HEK293 (cell line): ENCODE results near the gene CEP63.

Experiments
- CTCF ChIA-PET: fragments of 350-600 bp; formaldehyde crosslinking; extraction: SDS; loops from one replicate; lab custom pipeline; 2021; ENCODE audit warnings: antibody characterized with exemption; lab: Yijun Ruan, JAX
- POLR2A ChIA-PET: fragments of 300-600 bp; formaldehyde crosslinking; extraction: SDS; loops from one replicate; lab custom pipeline; 2020; ENCODE audit warnings: antibody characterized with exemption, inconsistent platforms; lab: Yijun Ruan, JAX
- H3K27ac ChIP-seq: fragments of 200-500 bp; sonication (Bioruptor generic); 2 replicates; pipeline ENCODE4 v1.5.1; 2014; ENCODE audit warnings: low read depth, low read length, control low read depth, inconsistent platforms; ENCODE audit errors: extremely low read depth
- H3K36me3 ChIP-seq, 2 experiments: fragments of 200-500 bp in 1 of 2; sonication (Bioruptor generic) in 1 of 2; 1 replicate in 1 of 2; 2 replicates in 1 of 2; pipeline ENCODE4 v1.5.1; 2014 to 2017; ENCODE audit warnings: inconsistent platforms in 2 of 2, low read length in 2 of 2; ENCODE audit not compliant: control insufficient read depth in 2 of 2, insufficient read depth in 1 of 2
- H3K4me1 ChIP-seq: fragments of 200-500 bp; sonication (Bioruptor generic); 2 replicates; pipeline ENCODE4 v1.5.1; 2014; ENCODE audit warnings: mild to moderate bottlenecking, low read length, inconsistent platforms; ENCODE audit not compliant: control insufficient read depth, insufficient read depth
- H3K4me3 ChIP-seq: 2 replicates; pipeline ENCODE4 v1.5.1; 2011; ENCODE audit warnings: low read depth, mild to moderate bottlenecking, control low read depth, low read length, moderate library complexity
- H3K9me3 ChIP-seq: fragments of 200-500 bp; sonication (Bioruptor generic); 2 replicates; pipeline ENCODE4 v1.5.1; 2014; ENCODE audit warnings: low read depth, low read length, inconsistent platforms; ENCODE audit not compliant: control insufficient read depth, insufficient read depth
- GLIS1 ChIP-seq: fragments of 450-650 bp; formaldehyde crosslinking; IDR thresholded peaks from 2 replicates; pipeline ENCODE4 v1.5.1; 2016; ENCODE audit warnings: missing biosample characterization, missing genetic modification characterization
- KLF9 ChIP-seq: fragments of 450-650 bp; formaldehyde crosslinking; IDR thresholded peaks from 2 replicates; pipeline ENCODE4 v1.5.1; 2016; ENCODE audit warnings: missing biosample characterization, missing genetic modification characterization, low read depth
- SCRT1 ChIP-seq: fragments of 450-650 bp; formaldehyde crosslinking; IDR thresholded peaks from 2 replicates; pipeline ENCODE4 v1.5.1; 2016; ENCODE audit warnings: missing biosample characterization, missing genetic modification characterization, borderline replicate concordance
- ZBTB1 ChIP-seq: fragments of 450-650 bp; formaldehyde crosslinking; IDR thresholded peaks from 2 replicates; pipeline ENCODE4 v1.5.1; 2016; ENCODE audit warnings: missing biosample characterization, missing genetic modification characterization
- ZIC2 ChIP-seq: fragments of 450-650 bp; formaldehyde crosslinking; IDR thresholded peaks from 2 replicates; pipeline ENCODE4 v1.5.1; 2016; ENCODE audit warnings: missing biosample characterization, missing genetic modification characterization
- ZNF121 ChIP-seq: fragments of 450-650 bp; formaldehyde crosslinking; IDR thresholded peaks from 2 replicates; pipeline ENCODE4 v1.5.1; 2016; ENCODE audit warnings: missing biosample characterization, missing genetic modification characterization
- ZNF274 ChIP-seq, 2 experiments: fragments of 200-500 bp in 1 of 2; fragments of 450-650 bp in 1 of 2; sonication (Bioruptor generic) in 1 of 2; formaldehyde crosslinking in 1 of 2; IDR thresholded peaks; 2 replicates each; pipeline versions ENCODE4 v1.5.1 to v1.6.1; 2014 to 2016; ENCODE audit warnings: borderline replicate concordance in 1 of 2, inconsistent platforms in 1 of 2, low read length in 1 of 2, missing biosample characterization in 1 of 2, missing genetic modification characterization in 1 of 2
- ZNF292 ChIP-seq: fragments of 450-650 bp; formaldehyde crosslinking; IDR thresholded peaks from 2 replicates; pipeline ENCODE4 v1.5.1; 2016; ENCODE audit warnings: low read depth, missing biosample characterization, missing genetic modification characterization, borderline replicate concordance
- ZNF629 ChIP-seq: fragments of 450-650 bp; formaldehyde crosslinking; IDR thresholded peaks from 2 replicates; pipeline ENCODE4 v1.5.1; 2017; ENCODE audit warnings: missing biosample characterization, missing genetic modification characterization
- ZNF658 ChIP-seq: fragments of 450-650 bp; formaldehyde crosslinking; IDR thresholded peaks from 2 replicates; pipeline ENCODE4; 2016; ENCODE audit warnings: missing biosample characterization, missing genetic modification characterization
- ZNF707 ChIP-seq: fragments of 450-650 bp; formaldehyde crosslinking; IDR thresholded peaks from 2 replicates; pipeline ENCODE4 v1.5.1; 2016; ENCODE audit warnings: missing biosample characterization, missing genetic modification characterization
- TF ChIP-seq, protein P1 (sequence below): fragments of 450-650 bp; formaldehyde crosslinking; IDR thresholded peaks from 2 replicates; pipeline ENCODE4 v1.5.1; 2016; ENCODE audit warnings: missing biosample characterization, missing genetic modification characterization
- TF ChIP-seq, protein P2 (sequence below): sonication (generic); formaldehyde crosslinking; IDR thresholded peaks from 2 replicates; pipeline ENCODE4 v1.8.1; 2022; ENCODE audit warnings: mild to moderate bottlenecking, moderate library complexity, missing genetic modification reagents
- TF ChIP-seq, protein P3 (sequence below): fragments of 450-650 bp; formaldehyde crosslinking; IDR thresholded peaks from 2 replicates; pipeline ENCODE4 v1.5.1; 2016; ENCODE audit warnings: missing biosample characterization, missing genetic modification characterization
- TF ChIP-seq, protein P4 (sequence below): fragments of 450-650 bp; formaldehyde crosslinking; IDR thresholded peaks from 2 replicates; pipeline ENCODE4 v1.5.1; 2016; ENCODE audit warnings: missing biosample characterization, missing genetic modification characterization

Gene CEP63

DNA sequence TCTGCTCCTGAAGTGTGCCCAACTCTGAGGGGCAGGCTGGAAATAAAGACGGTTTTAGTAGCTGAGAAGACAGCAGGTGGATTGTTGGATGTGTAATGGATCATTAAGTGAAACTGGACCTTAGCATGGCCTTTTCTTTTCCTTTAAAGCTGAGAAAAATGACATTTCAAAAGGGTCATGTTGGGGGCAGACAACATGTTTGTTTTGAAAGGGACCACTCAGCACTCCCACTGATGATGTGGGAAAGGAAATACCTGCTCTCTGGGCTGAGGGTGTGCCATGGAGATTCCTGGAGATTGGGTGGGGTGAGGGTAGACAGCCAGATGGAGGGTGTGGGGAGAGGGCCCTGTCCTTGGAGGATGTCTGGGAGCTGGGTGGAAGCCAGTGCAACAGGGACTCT is 38.5 kb upstream of the CEP63 start:
- TF ChIP-seq, protein P1, sequence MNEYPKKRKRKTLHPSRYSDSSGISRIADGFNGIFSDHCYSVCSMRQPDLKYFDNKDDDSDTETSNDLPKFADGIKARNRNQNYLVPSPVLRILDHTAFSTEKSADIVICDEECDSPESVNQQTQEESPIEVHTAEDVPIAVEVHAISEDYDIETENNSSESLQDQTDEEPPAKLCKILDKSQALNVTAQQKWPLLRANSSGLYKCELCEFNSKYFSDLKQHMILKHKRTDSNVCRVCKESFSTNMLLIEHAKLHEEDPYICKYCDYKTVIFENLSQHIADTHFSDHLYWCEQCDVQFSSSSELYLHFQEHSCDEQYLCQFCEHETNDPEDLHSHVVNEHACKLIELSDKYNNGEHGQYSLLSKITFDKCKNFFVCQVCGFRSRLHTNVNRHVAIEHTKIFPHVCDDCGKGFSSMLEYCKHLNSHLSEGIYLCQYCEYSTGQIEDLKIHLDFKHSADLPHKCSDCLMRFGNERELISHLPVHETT (tag by site-specific recombination): no peak
- TF ChIP-seq ZNF658 (tag by site-specific recombination) (no peak), ZNF629 (tag by site-specific recombination) (no peak), ZNF707 (tag by site-specific recombination) (no peak), ZNF274 (IDR thresholded peaks at IDR 0.05; ENCODE audit: low read length) (no peak), ZNF274 (tag by site-specific recombination; IDR thresholded peaks at IDR 0.05; ENCODE audit: borderline replicate concordance) (no peak)
- TF ChIP-seq, protein P2, sequence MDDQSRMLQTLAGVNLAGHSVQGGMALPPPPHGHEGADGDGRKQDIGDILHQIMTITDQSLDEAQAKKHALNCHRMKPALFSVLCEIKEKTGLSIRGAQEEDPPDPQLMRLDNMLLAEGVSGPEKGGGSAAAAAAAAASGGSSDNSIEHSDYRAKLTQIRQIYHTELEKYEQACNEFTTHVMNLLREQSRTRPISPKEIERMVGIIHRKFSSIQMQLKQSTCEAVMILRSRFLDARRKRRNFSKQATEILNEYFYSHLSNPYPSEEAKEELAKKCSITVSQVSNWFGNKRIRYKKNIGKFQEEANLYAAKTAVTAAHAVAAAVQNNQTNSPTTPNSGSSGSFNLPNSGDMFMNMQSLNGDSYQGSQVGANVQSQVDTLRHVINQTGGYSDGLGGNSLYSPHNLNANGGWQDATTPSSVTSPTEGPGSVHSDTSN (CRISPR knock-in tag): no peak
- Histone ChIP-seq H3K36me3 (no peaks in the 10 kb centered on the region), H3K4me3 (no peak overlapping the region), H3K9me3 (no peaks in the 10 kb centered on the region), H3K27ac (no peak overlapping the region), H3K4me1 (no peaks in the 10 kb centered on the region)
- ChIA-PET CTCF (interaction anchor here (1.4 to 3.2 kb wide), 2 partner anchors 26 to 139 kb away, joined by 5 to 16 read pairs; no protein-coding TSS in a partner anchor), POLR2A (no interaction called here)

DNA sequence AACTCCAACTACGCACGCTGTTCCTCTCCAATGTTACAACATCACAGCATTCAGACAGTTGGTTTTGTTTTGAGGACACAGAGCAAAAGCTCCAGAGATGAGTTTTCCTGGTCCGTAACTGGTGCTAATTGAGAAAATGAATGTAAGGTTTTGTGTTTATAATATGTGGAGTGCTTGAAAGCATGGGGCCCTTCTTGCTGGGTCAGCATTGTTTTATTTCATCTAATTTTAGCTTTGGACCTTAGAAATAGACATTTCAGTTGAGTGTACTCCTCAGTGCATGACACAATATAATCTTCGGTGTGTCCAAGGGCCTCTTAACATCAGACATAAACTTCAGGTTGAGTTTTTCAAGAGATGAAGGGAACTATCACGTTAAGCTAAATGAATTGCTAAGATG is 37.2 kb upstream of the CEP63 start:
- ChIA-PET POLR2A (no interaction called here), CTCF (interaction anchor here (0.8 to 3.2 kb wide), 3 partner anchors 28 to 140 kb away, joined by 3 to 16 read pairs (median 3); no protein-coding TSS in a partner anchor)
- Histone ChIP-seq H3K27ac (no peak overlapping the region), H3K4me3 (no peak overlapping the region), H3K9me3 (no peaks in the 10 kb centered on the region), H3K4me1 (no peaks in the 10 kb centered on the region), H3K36me3 (no peaks in the 10 kb centered on the region)
- TF ChIP-seq ZBTB1 (tag by site-specific recombination) (no peak), KLF9 (no peak), ZNF292 (no peak), SCRT1 (tag by site-specific recombination) (no peak)
- TF ChIP-seq, protein P3, sequence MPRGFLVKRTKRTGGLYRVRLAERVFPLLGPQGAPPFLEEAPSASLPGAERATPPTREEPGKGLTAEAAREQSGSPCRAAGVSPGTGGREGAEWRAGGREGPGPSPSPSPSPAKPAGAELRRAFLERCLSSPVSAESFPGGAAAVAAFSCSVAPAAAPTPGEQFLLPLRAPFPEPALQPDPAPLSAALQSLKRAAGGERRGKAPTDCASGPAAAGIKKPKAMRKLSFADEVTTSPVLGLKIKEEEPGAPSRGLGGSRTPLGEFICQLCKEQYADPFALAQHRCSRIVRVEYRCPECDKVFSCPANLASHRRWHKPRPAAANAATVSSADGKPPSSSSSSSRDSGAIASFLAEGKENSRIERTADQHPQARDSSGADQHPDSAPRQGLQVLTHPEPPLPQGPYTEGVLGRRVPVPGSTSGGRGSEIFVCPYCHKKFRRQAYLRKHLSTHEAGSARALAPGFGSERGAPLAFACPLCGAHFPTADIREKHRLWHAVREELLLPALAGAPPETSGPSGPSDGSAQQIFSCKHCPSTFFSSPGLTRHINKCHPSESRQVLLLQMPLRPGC (tag by site-specific recombination): no peak
- TF ChIP-seq, protein P4, sequence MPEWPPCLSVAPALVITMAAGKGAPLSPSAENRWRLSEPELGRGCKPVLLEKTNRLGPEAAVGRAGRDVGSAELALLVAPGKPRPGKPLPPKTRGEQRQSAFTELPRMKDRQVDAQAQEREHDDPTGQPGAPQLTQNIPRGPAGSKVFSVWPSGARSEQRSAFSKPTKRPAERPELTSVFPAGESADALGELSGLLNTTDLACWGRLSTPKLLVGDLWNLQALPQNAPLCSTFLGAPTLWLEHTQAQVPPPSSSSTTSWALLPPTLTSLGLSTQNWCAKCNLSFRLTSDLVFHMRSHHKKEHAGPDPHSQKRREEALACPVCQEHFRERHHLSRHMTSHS (tag by site-specific recombination): no peak
- TF ChIP-seq, protein P2 (CRISPR knock-in tag): no peak

DNA sequence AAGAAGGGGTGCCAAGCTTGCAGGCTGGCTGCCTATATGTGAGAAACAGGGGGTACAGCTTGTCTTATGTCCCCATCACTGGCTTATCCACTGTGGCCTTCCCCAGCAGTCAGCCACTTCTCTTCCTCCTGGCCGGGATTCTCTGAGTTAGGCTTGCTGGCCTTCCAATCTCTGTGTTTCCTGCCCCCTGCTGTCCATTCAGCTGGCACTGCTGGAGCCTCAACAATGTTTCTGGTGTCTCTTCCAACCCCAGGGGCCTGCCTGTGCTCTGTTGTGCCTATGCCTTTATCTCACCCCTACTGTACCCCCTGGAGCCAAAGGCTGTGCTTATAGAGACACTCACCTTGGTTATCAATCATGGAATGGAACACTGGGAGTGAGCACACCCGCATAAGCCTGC is 36.6 kb upstream of the CEP63 start:
- ChIA-PET CTCF (interaction anchor here (0.6 to 3.2 kb wide), 3 partner anchors 11 to 141 kb away, joined by 3 to 16 read pairs (median 3); no protein-coding TSS in a partner anchor), POLR2A (no interaction called here)
- Histone ChIP-seq H3K36me3 (no peaks in the 10 kb centered on the region), H3K27ac (no peak overlapping the region), H3K4me1 (no peaks in the 10 kb centered on the region), H3K4me3 (no peak overlapping the region), H3K9me3 (no peaks in the 10 kb centered on the region)
- no peak for TF ChIP-seq ZNF121 (tag by site-specific recombination)
- peak; percentile 92 for TF ChIP-seq ZIC2 (tag by site-specific recombination)
- peak; percentile 58 for TF ChIP-seq GLIS1 (tag by site-specific recombination)
